Peyer's patch (tissue), 4 donors: ENCODE measurements around the gene AP4B1. TPM values are rescaled to one million over a fixed set of nuclear protein-coding genes. Genes with fewer than 3 reads are reported as not detected.

Source experiments
- DNase-seq, 3 donors: peaks; one replicate each; pipeline ENCODE4 v3.0.0-alpha.2; 2017 to 2019
- H3K27ac ChIP-seq, 4 donors: fragments of 200-600 bp; sonication (generic); one replicate each; pipeline ENCODE4 v1.5.1; 2016 to 2019
- H3K27me3 ChIP-seq, 2 donors: fragments of 200-600 bp; sonication (generic); one replicate each; pipeline ENCODE4 v1.5.1; 2019
- H3K36me3 ChIP-seq, 3 donors: fragments of 200-600 bp; sonication (generic); one replicate each; pipeline ENCODE4 v1.5.1; 2016 to 2019
- H3K4me1 ChIP-seq, 4 donors: fragments of 200-600 bp; sonication (generic); one replicate each; pipeline ENCODE4 v1.5.1; 2016 to 2019
- H3K4me3 ChIP-seq, 4 donors: fragments of 200-600 bp; sonication (generic); 1 replicate in 3 of 4; 2 replicates in 1 of 4; pipeline ENCODE4 v1.5.1; 2016 to 2019; ENCODE audit warnings: mild to moderate bottlenecking in 1 of 4
- H3K9me3 ChIP-seq, 4 donors: fragments of 200-600 bp; sonication (generic); one replicate each; pipeline ENCODE4 v1.5.1; 2016 to 2019; ENCODE audit warnings: mild to moderate bottlenecking in 1 of 4
- POLR2A ChIP-seq, 2 donors: fragments of 450-650 bp; IDR thresholded peaks; one replicate each; pipeline ENCODE4 v1.5.1; 2017; ENCODE audit warnings: antibody characterized with exemption in 2 of 2, mild to moderate bottlenecking in 2 of 2, moderate library complexity in 2 of 2
- total RNA-seq, 4 donors: library from RNA; depleted of rRNA; stranded (reverse); fragments of >200 nt; gene quantifications; one replicate each; pipeline ENCODE4 v1.1.0, GENCODE V29; 2016
- TF ChIP-seq, protein P1 (sequence below), 6 experiments: fragments of 450-650 bp in 4 of 6; fragments of 200-600 bp in 2 of 6; sonication (generic) in 1 of 6; IDR thresholded peaks; one replicate each; pipeline ENCODE4 v1.5.1; 2017 to 2019; ENCODE audit warnings: antibody characterized with exemption in 6 of 6, mild to moderate bottlenecking in 3 of 6, moderate library complexity in 1 of 6

AP4B1 gene
- total RNA-seq, 4 donors from 2014 or later: 20.8 to 45.8 (median 40.1) TPM

DNA sequence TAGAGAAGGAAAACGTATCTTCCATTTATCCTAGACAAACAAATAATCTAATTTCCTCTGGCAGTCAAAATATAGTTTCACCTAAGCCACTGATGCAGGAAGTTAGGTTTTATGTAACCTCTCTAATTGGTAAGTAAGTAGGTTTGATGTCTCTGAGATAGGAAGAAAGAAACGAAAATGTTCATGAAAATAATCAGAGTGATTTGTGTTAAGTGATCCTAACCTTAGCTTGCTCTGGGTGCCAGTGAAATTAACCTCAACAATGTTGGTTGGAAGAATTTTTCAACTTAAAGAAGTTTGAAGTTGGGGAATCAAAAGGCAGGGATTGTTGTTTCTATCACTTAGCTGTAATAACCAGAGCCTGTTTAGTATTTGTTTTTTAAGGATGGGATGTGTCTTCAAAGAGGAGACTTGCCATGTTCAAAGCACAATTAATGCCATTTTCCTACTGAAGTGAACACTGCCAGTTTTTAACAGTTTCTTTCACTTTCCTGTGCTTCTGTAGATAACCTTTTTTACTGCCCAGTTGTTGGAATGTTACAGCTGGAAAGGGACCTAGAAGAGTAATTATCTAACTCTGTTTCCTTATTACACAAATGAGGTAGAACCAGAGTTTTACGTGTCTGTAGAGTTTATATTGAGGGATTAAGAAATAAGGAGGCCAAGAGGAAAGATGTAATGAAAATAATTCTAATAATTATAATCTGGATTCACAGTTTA lies 42.9 kb upstream of the AP4B1 start:
- Histone ChIP-seq H3K4me1 (peaks cover 0 to 43% (median 9%) of the 10 kb centered on the region in 4 donors), H3K27ac (peak overlapping the region in 3 of 4 donors; percentile 3 to 58 (median 19)), H3K4me3 (peak overlapping the region in 1 of 4 donors; percentile 1), H3K36me3 (peaks cover 0 to 17% (median 0%) of the 10 kb centered on the region in 3 donors), H3K9me3 (no peaks in the 10 kb centered on the region), H3K27me3 (no peaks in the 10 kb centered on the region)
- DNase-seq: no peak
- no peak for TF ChIP-seq POLR2A (IDR thresholded peaks at IDR 0.05)
- TF ChIP-seq, protein P1, sequence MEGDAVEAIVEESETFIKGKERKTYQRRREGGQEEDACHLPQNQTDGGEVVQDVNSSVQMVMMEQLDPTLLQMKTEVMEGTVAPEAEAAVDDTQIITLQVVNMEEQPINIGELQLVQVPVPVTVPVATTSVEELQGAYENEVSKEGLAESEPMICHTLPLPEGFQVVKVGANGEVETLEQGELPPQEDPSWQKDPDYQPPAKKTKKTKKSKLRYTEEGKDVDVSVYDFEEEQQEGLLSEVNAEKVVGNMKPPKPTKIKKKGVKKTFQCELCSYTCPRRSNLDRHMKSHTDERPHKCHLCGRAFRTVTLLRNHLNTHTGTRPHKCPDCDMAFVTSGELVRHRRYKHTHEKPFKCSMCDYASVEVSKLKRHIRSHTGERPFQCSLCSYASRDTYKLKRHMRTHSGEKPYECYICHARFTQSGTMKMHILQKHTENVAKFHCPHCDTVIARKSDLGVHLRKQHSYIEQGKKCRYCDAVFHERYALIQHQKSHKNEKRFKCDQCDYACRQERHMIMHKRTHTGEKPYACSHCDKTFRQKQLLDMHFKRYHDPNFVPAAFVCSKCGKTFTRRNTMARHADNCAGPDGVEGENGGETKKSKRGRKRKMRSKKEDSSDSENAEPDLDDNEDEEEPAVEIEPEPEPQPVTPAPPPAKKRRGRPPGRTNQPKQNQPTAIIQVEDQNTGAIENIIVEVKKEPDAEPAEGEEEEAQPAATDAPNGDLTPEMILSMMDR (IDR thresholded peaks at IDR 0.05): no peak

DNA sequence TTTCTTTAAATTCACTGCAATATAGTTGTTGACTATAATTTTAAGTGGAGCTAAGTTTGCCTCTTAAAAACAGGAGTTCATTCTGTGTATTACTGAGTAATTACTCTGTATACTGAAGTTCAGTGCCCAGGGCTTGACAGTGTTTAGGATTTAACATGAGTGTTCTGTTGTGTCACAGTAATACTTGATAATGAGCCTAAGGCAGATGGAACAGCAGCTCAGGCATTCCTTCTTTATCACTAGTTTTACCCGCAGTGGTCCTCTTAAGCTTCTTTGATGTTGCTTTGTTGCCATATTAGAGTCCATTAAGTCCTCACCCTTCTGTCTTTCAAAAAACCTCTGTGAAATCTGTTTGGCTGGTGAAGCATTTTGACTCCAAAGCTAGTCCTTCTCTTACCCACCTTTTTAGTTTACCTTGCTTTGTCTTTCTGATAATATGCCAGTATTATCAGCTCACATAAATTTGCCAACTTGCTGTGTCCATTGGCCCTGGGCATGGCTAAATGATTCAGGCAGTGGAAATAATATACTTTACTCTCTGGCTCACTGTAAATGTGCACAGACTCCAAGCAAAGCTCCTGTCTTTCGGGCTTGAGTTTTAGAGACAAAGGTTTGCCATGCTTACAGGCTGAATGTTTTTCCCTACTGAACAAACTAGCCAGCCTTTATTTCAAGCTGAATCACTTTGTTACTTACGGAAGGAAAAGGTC lies 42.2 kb upstream of the AP4B1 start:
- H3K27ac ChIP-seq: peak overlapping the region in 3 of 4 donors; percentile 3 to 58 (median 19)
- no peak for TF ChIP-seq POLR2A (IDR thresholded peaks at IDR 0.05)
- TF ChIP-seq, protein P1 (IDR thresholded peaks at IDR 0.05): no peak

DNA sequence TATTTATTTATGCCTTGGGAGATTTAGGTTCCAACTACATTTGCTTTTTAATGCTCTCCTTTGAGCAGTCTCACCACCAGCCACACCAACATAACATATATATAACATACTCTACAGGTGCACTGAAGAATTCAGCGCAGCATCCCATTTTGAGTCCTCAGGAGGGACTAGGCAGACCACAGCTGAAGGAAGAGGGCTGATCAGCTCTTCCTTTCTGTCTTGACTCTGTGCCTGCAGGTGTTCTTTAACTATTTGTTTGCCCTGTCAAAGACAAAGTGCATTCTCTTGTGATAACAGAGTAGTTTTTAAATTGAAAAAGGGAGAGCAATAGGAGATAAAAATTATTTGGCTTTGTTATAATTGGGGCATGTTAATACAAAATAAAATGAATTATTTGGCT lies 41.5 kb upstream of the AP4B1 start:
- H3K36me3 ChIP-seq: peaks cover 0 to 30% (median 0%) of the 10 kb centered on the region in 3 donors
- H3K9me3 ChIP-seq: no peaks in the 10 kb centered on the region
- H3K4me3 ChIP-seq: no peak overlapping the region
- no peak overlapping the region for H3K27ac ChIP-seq
- TF ChIP-seq, protein P1 (IDR thresholded peaks at IDR 0.05): no peak
- no peak for TF ChIP-seq POLR2A (IDR thresholded peaks at IDR 0.05)
- H3K4me1 ChIP-seq: peaks cover 0 to 38% (median 9%) of the 10 kb centered on the region in 4 donors
- H3K27me3 ChIP-seq: no peaks in the 10 kb centered on the region
- no peak for DNase-seq

More for the DNA sequence above, 42.2 kb upstream of the AP4B1 start:
- peak overlapping the region in 1 of 4 donors; percentile 1 for H3K4me3 ChIP-seq
- no peak for DNase-seq
- H3K4me1 ChIP-seq: peaks cover 0 to 38% (median 9%) of the 10 kb centered on the region in 4 donors
- no peaks in the 10 kb centered on the region for H3K9me3 ChIP-seq
- H3K36me3 ChIP-seq: peaks cover 0 to 23% (median 0%) of the 10 kb centered on the region in 3 donors
- H3K27me3 ChIP-seq: no peaks in the 10 kb centered on the region

DNA sequence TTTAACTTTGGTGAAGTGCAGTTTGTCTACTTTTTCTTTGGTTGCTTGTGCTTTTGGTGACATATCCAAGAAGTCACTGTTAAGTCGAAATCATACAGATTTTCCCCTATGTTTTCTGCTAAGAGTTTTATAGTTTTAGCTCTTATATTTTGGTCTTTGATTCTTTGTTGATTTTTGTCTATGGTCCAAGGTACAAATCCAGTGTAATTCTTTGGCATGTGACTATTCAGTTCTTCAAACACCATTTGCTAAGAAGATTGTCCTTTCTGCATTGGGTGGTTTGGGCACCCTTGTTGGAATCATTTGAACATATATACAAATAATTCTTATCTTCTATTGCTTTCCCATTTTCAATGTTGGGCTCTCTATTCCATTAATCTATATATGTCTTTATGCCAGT lies 40.7 kb upstream of the AP4B1 start:
- H3K27me3 ChIP-seq: no peaks in the 10 kb centered on the region
- H3K36me3 ChIP-seq: peaks cover 0 to 31% (median 0%) of the 10 kb centered on the region in 3 donors
- no peak for TF ChIP-seq POLR2A (IDR thresholded peaks at IDR 0.05)
- TF ChIP-seq, protein P1 (IDR thresholded peaks at IDR 0.05): no peak
- DNase-seq: no peak
- no peak overlapping the region for H3K4me3 ChIP-seq
- H3K9me3 ChIP-seq: no peaks in the 10 kb centered on the region
- no peak overlapping the region for H3K27ac ChIP-seq
- peaks cover 0 to 38% (median 9%) of the 10 kb centered on the region in 4 donors for H3K4me1 ChIP-seq

GRCh38 chr1:113943028-113943811 lies 38.6 kb upstream of the AP4B1 start:
- Histone ChIP-seq H3K27ac (no peak overlapping the region), H3K36me3 (peaks cover 0 to 27% (median 0%) of the 10 kb centered on the region in 3 donors)
- TF ChIP-seq, protein P1 (IDR thresholded peaks at IDR 0.05): no peak
- no peak for TF ChIP-seq POLR2A (IDR thresholded peaks at IDR 0.05)

More at GRCh38 chr1:113943028-113943811, 38.6 kb upstream of the AP4B1 start:
- H3K4me3 ChIP-seq: no peak overlapping the region
- H3K27me3 ChIP-seq: no peaks in the 10 kb centered on the region
- H3K4me1 ChIP-seq: peaks cover 0 to 27% (median 9%) of the 10 kb centered on the region in 4 donors
- no peaks in the 10 kb centered on the region for H3K9me3 ChIP-seq
- no peak for DNase-seq
